ENCODE results near the gene PCNX2. TPM values are rescaled to one million over a fixed set of nuclear protein-coding genes. Genes with fewer than 3 reads are reported as not detected.

PCNX2 gene
- total RNA-seq, 1 experiment from 2014 or later: 50.8 TPM

GRCh38 chr1:233088613-233089012, 206.9 kb downstream of the PCNX2 start (continued):
- TF ChIP-seq NR3C1 (CRISPR knock-in tag; conservative IDR thresholded peaks at IDR 0.05; ENCODE audit: low read depth): no peak

- H3K4me1 Mint-ChIP-seq: peaks cover 24% of the 10 kb centered on the region
- H3K27ac Mint-ChIP-seq: peak overlapping the region; percentile 38
- TF ChIP-seq CREM (CRISPR knock-in tag; IDR thresholded peaks at IDR 0.05) (no peak), ZNF512 (CRISPR knock-in tag; IDR thresholded peaks at IDR 0.05; ENCODE audit: borderline replicate concordance) (no peak), PRDM15 (CRISPR knock-in tag; IDR thresholded peaks at IDR 0.05) (no peak), TEAD4 (CRISPR knock-in tag; IDR thresholded peaks at IDR 0.05) (no peak), PRRX2 (CRISPR knock-in tag; IDR thresholded peaks at IDR 0.05) (no peak), JUN (CRISPR knock-in tag; IDR thresholded peaks at IDR 0.05) (no peak), KAT7 (CRISPR knock-in tag; IDR thresholded peaks at IDR 0.05; ENCODE audit: borderline replicate concordance) (no peak), ZBTB21 (CRISPR knock-in tag; IDR thresholded peaks at IDR 0.05; ENCODE audit: borderline replicate concordance) (no peak), ZNF138 (CRISPR knock-in tag; conservative IDR thresholded peaks at IDR 0.05) (no peak), JAZF1 (CRISPR knock-in tag; IDR thresholded peaks at IDR 0.05) (no peak), GRHL2 (CRISPR knock-in tag; IDR thresholded peaks at IDR 0.05; ENCODE audit: insufficient replicate concordance, severe bottlenecking) (no peak), NR3C1 (CRISPR knock-in tag; conservative IDR thresholded peaks at IDR 0.05; ENCODE audit: low read depth) (no peak), HMGXB4 (CRISPR knock-in tag; IDR thresholded peaks at IDR 0.05) (no peak), SP1 (CRISPR knock-in tag; conservative IDR thresholded peaks at IDR 0.05) (no peak), ZNF232 (CRISPR knock-in tag; IDR thresholded peaks at IDR 0.05) (no peak), CBFB (CRISPR knock-in tag; IDR thresholded peaks at IDR 0.05; ENCODE audit: low read depth) (no peak)
- DNase-seq (ENCODE audit: low spot score): no peak
- peaks cover 45% of the 10 kb centered on the region for H3K36me3 Mint-ChIP-seq
- H3K27me3 Mint-ChIP-seq (ENCODE audit: low read depth): no peaks in the 10 kb centered on the region
- CTCF ChIA-PET: no interaction called here
- no peak for ATAC-seq
- no peak overlapping the region for H3K4me3 Mint-ChIP-seq
- H3K9me3 Mint-ChIP-seq: peaks cover 7% of the 10 kb centered on the region; the same call in 1 of the 2 replicates
- POLR2A ChIA-PET: no interaction called here
Measured at GRCh38 chr1:233086961-233087881, 208.3 kb downstream of the PCNX2 start.

GRCh38 chr1:233085566-233085965, 210.0 kb downstream of the PCNX2 start:
- H3K36me3 Mint-ChIP-seq: peaks cover 39% of the 10 kb centered on the region
- no peaks in the 10 kb centered on the region for H3K27me3 Mint-ChIP-seq (ENCODE audit: low read depth)
- TF ChIP-seq ZBTB43 (CRISPR knock-in tag; IDR thresholded peaks at IDR 0.05): no peak
- TF ChIP-seq CREB1 (CRISPR knock-in tag; IDR thresholded peaks at IDR 0.05): no peak
- TF ChIP-seq ATF3 (CRISPR knock-in tag; conservative IDR thresholded peaks at IDR 0.05): no peak
- no peak for TF ChIP-seq ATF6 (CRISPR knock-in tag; IDR thresholded peaks at IDR 0.05)
- CTCF ChIA-PET: no interaction called here
- no peak overlapping the region for H3K4me3 Mint-ChIP-seq
- H3K27ac Mint-ChIP-seq: peak overlapping the region; percentile 10
- H3K9me3 Mint-ChIP-seq: peaks cover 7% of the 10 kb centered on the region; the same call in 1 of the 2 replicates
- ATAC-seq: no peak
- no peak for DNase-seq (ENCODE audit: low spot score)
- peaks cover 24% of the 10 kb centered on the region for H3K4me1 Mint-ChIP-seq
- POLR2A ChIA-PET: no interaction called here

All from WTC11 (cell line).